Fibroblast of lung (primary cell): ENCODE results near the gene GOLGA1. TPM values are rescaled to one million over a fixed set of nuclear protein-coding genes. Genes with fewer than 3 reads are reported as not detected.

ENCODE experiments used
- DNase-seq, 2 donors: peaks; one replicate each; pipeline versions ENCODE4 v3.0.0 to v3.0.0-alpha.2; 2010; ENCODE audit warnings: low read depth in 2 of 2
- H2AFZ ChIP-seq: 2 replicates; pipeline ENCODE4 v1.5.1; 2012; ENCODE audit warnings: low read length, control low read depth, inconsistent platforms
- H3K27ac ChIP-seq: 2 replicates; pipeline ENCODE4 v1.5.1; 2011; ENCODE audit warnings: low read length, control low read depth; ENCODE audit not compliant: insufficient read depth
- H3K27me3 ChIP-seq: 2 replicates; pipeline ENCODE4 v1.5.1; 2011; ENCODE audit warnings: mild to moderate bottlenecking, low read length; ENCODE audit not compliant: control insufficient read depth, insufficient read depth
- H3K36me3 ChIP-seq: 2 replicates; pipeline ENCODE4 v1.5.1; 2011; ENCODE audit warnings: low read length; ENCODE audit not compliant: control insufficient read depth, insufficient read depth
- H3K4me1 ChIP-seq: 2 replicates; pipeline ENCODE4 v1.5.1; 2011; ENCODE audit warnings: low read length; ENCODE audit not compliant: control insufficient read depth, insufficient read depth; ENCODE audit errors: extremely low read depth
- H3K4me2 ChIP-seq: 2 replicates; pipeline ENCODE4 v1.5.1; 2011; ENCODE audit warnings: low read length, control low read depth; ENCODE audit not compliant: insufficient read depth; ENCODE audit errors: extremely low read depth
- H3K4me3 ChIP-seq, 4 experiments: fragments of 200-600 bp in 1 of 4; sonication (generic) in 1 of 4; replicated peaks in 1 of 4; 2 replicates each; pipeline ENCODE4 v1.5.1; 2011 to 2016; ENCODE audit warnings: low read length in 4 of 4, low read depth in 3 of 4, mild to moderate bottlenecking in 3 of 4, control low read depth in 2 of 4, inconsistent platforms in 1 of 4, mixed read lengths in 1 of 4; ENCODE audit not compliant: insufficient read depth in 1 of 4; ENCODE audit errors: control extremely low read depth in 1 of 4
- H3K79me2 ChIP-seq: 2 replicates; pipeline ENCODE4 v1.5.1; 2012; ENCODE audit warnings: mild to moderate bottlenecking, low read length, inconsistent platforms; ENCODE audit not compliant: control insufficient read depth, insufficient read depth
- H3K9ac ChIP-seq: 2 replicates; pipeline ENCODE4 v1.5.1; 2011; ENCODE audit warnings: mild to moderate bottlenecking, low read length, control low read depth; ENCODE audit not compliant: insufficient read depth
- H3K9me3 ChIP-seq: 2 replicates; pipeline ENCODE4 v1.5.1; 2012; ENCODE audit warnings: low read depth, low read length; ENCODE audit not compliant: control insufficient read depth, insufficient read depth
- H4K20me1 ChIP-seq: 2 replicates; pipeline ENCODE4 v1.5.1; 2011; ENCODE audit warnings: low read length; ENCODE audit not compliant: control insufficient read depth, insufficient read depth; ENCODE audit errors: extremely low read depth
- CTCF ChIP-seq, 2 donors: IDR thresholded peaks in 1 of 2; conservative IDR thresholded peaks in 1 of 2; 1 replicate in 1 of 2; 2 replicates in 1 of 2; pipeline ENCODE4 v1.5.1; 2011 to 2012; ENCODE audit warnings: low read length in 2 of 2, control low read depth in 1 of 2, inconsistent platforms in 1 of 2, low read depth in 1 of 2, mild to moderate bottlenecking in 1 of 2
- EZH2 ChIP-seq: IDR thresholded peaks from 2 replicates; pipeline ENCODE4 v1.5.1; 2012; ENCODE audit warnings: low read length, control low read depth, mild to moderate bottlenecking; ENCODE audit errors: missing control alignments
- polyA minus RNA-seq: library from RNA; depleted of rRNA, polyadenylated mRNA; stranded (reverse); fragments of >200 nt; gene quantifications from 2 replicates; pipeline ENCODE4 v1.2.3, GENCODE V29; 2011; ENCODE audit warnings: low replicate concordance
- polyA plus RNA-seq, 2 donors: library from polyadenylated mRNA; depleted of rRNA in 1 of 2; stranded (reverse) in 1 of 2; unstranded in 1 of 2; fragments of >200 nt; gene quantifications; 2 replicates each; pipeline ENCODE4 v1.2.1, GENCODE V29; 2011 to 2012; ENCODE audit warnings: missing spikeins in 1 of 2
- total RNA-seq: library from RNA; depleted of rRNA; stranded (reverse); fragments of >200 nt; gene quantifications from 2 replicates; pipeline ENCODE4 v1.2.1, GENCODE V29; 2014

The GOLGA1 gene
- 12.8 and 15.9 TPM in 2 replicates for total RNA-seq
- 12.0 and 12.8 TPM in 2 replicates for polyA plus RNA-seq
- 8.5 and 8.8 TPM in 2 replicates for polyA plus RNA-seq (2012)
- polyA minus RNA-seq, result 21.2 and 23.6 TPM in 2 replicates

GRCh38 chr9:124940894-124941678, at the start of gene GOLGA1:
Gene GOLGA1, minus strand, starts transcription at chr9:124941083. Its CDS starts 2,372 bp downstream, at chr9:124938711.
- TF ChIP-seq CTCF (conservative IDR thresholded peaks at IDR 0.05 in 1 of 2, IDR thresholded peaks at IDR 0.05 in 1 of 2; ENCODE audit: low read depth in 1 of 2, low read length in 2 of 2), result no peak
- no peak for TF ChIP-seq EZH2

GRCh38 chr9:124983698-124984097, 42.8 kb upstream of the GOLGA1 start:
- no peaks in the 10 kb centered on the region for H3K4me1 ChIP-seq

More at GRCh38 chr9:124940894-124941678, at the start of gene GOLGA1:
- H4K20me1 ChIP-seq, result no peaks in the 10 kb centered on the region
- H3K27ac ChIP-seq, result peak within 1 kb of the TSS; percentile 98
- peak within 1 kb of the TSS; percentile 85 for H2AFZ ChIP-seq
- H3K4me1 ChIP-seq, result peaks cover 7% of the 10 kb centered on the region
- no peaks in the 10 kb centered on the region for H3K36me3 ChIP-seq
- peak within 1 kb of the TSS; percentile 100 for H3K4me2 ChIP-seq
- DNase-seq, result peak; percentile 91 to 93
- no peaks in the 10 kb centered on the region for H3K9me3 ChIP-seq
- peak within 1 kb of the TSS; percentile 93 for H3K9ac ChIP-seq
- H3K79me2 ChIP-seq, result peaks cover 2% of the 10 kb centered on the region
- H3K4me3 ChIP-seq, result peak within 1 kb of the TSS; percentile 72 to 98 (median 94)
- H3K27me3 ChIP-seq, result no peaks in the 10 kb centered on the region

More at GRCh38 chr9:124983698-124984097, 42.8 kb upstream of the GOLGA1 start:
- no peak overlapping the region for H3K4me2 ChIP-seq
- no peak for DNase-seq
- no peaks in the 10 kb centered on the region for H3K27me3 ChIP-seq
- no peaks in the 10 kb centered on the region for H3K36me3 ChIP-seq
- no peak overlapping the region for H3K27ac ChIP-seq
- H3K9me3 ChIP-seq, result no peaks in the 10 kb centered on the region
- TF ChIP-seq EZH2 (no peak), CTCF (conservative IDR thresholded peaks at IDR 0.05 in 1 of 2, IDR thresholded peaks at IDR 0.05 in 1 of 2; ENCODE audit: low read depth in 1 of 2, low read length in 2 of 2) (no peak)
- H3K79me2 ChIP-seq, result no peaks in the 10 kb centered on the region
- H4K20me1 ChIP-seq, result no peaks in the 10 kb centered on the region
- no peak overlapping the region for H2AFZ ChIP-seq
- H3K4me3 ChIP-seq, result no peak overlapping the region
- H3K9ac ChIP-seq, result no peak overlapping the region
